Neural cell (in vitro differentiated cells): ENCODE results near the gene TNS4. TPM values are rescaled to one million over a fixed set of nuclear protein-coding genes. Genes with fewer than 3 reads are reported as not detected.

Experiments
- H2AFZ ChIP-seq: fragments of 200-600, 300-800 bp; sonication (generic), shearing (Covaris generic); 2 replicates; pipeline ENCODE4 v1.6.0; 2014; ENCODE audit warnings: low read depth, mild to moderate bottlenecking, antibody characterized with exemption, low read length, moderate library complexity
- H3F3A ChIP-seq: fragments of 200-600 bp; shearing (Covaris generic); 2 replicates; pipeline ENCODE4 v1.6.1; 2016; ENCODE audit warnings: mild to moderate bottlenecking, moderate library complexity, mixed read lengths, antibody characterized with exemption, low read length; ENCODE audit not compliant: insufficient read depth, poor library complexity, severe bottlenecking
- H3K27ac ChIP-seq: fragments of 200-600, 300-800 bp; sonication (generic), shearing (Covaris generic); 2 replicates; pipeline ENCODE4 v1.5.1; 2014; ENCODE audit warnings: mild to moderate bottlenecking, low read length, moderate library complexity
- H3K27me3 ChIP-seq: fragments of 300-800, 200-600 bp; sonication (generic), shearing (Covaris generic); 2 replicates; pipeline ENCODE4 v1.6.0; 2014; ENCODE audit warnings: mild to moderate bottlenecking, low read depth, low read length, moderate library complexity; ENCODE audit not compliant: insufficient read depth
- H3K36me3 ChIP-seq: fragments of 300-800, 200-600 bp; sonication (generic), shearing (Covaris generic); 2 replicates; pipeline ENCODE4 v1.5.1; 2014; ENCODE audit warnings: mild to moderate bottlenecking, antibody characterized with exemption, low read length, moderate library complexity; ENCODE audit not compliant: insufficient read depth
- H3K4me2 ChIP-seq: fragments of 300-800, 200-600 bp; sonication (generic), shearing (Covaris generic); 2 replicates; pipeline ENCODE4 v1.6.0; 2014; ENCODE audit warnings: mild to moderate bottlenecking, low read length
- H3K4me3 ChIP-seq: fragments of 300-800, 200-600 bp; sonication (generic), shearing (Covaris generic); 2 replicates; pipeline ENCODE4 v1.5.1; 2014; ENCODE audit warnings: mild to moderate bottlenecking, low read length, moderate library complexity
- H3K79me2 ChIP-seq: fragments of 200-600 bp; shearing (Covaris generic); replicated peaks from 2 replicates; pipeline ENCODE4 v1.6.0; 2014; ENCODE audit warnings: mild to moderate bottlenecking, low read length, moderate library complexity; ENCODE audit not compliant: insufficient read depth
- H3K9ac ChIP-seq: fragments of 300-800, 200-600 bp; sonication (generic), shearing (Covaris generic); 2 replicates; pipeline ENCODE4 v1.6.1; 2016; ENCODE audit warnings: mild to moderate bottlenecking, low read length, mixed read lengths
- H3K9me2 ChIP-seq: fragments of 200-600 bp; shearing (Covaris generic); 2 replicates; pipeline ENCODE4 v1.6.1; 2016; ENCODE audit warnings: mild to moderate bottlenecking, low read length, mixed read lengths; ENCODE audit not compliant: insufficient read depth
- H3K9me3 ChIP-seq: fragments of 200-600, 300-800 bp; sonication (generic), shearing (Covaris generic); 2 replicates; pipeline ENCODE4 v1.6.1; 2016; ENCODE audit warnings: mild to moderate bottlenecking, mixed run types, low read length, moderate library complexity, mixed read lengths
- H4K20me1 ChIP-seq: fragments of 200-600 bp; shearing (Covaris generic); 2 replicates; pipeline ENCODE4 v1.6.1; 2016; ENCODE audit warnings: mild to moderate bottlenecking, mixed run types; ENCODE audit not compliant: insufficient read depth
- EP300 ChIP-seq: fragments of 450-650 bp; conservative IDR thresholded peaks from 2 replicates; pipeline ENCODE4 v1.6.1; 2014; ENCODE audit warnings: antibody characterized with exemption, mild to moderate bottlenecking, moderate library complexity; ENCODE audit not compliant: poor library complexity, severe bottlenecking
- EZH2 ChIP-seq: fragments of 200-600, 300-800 bp; shearing (Covaris generic), sonication (generic); IDR thresholded peaks from 2 replicates; pipeline ENCODE4 v1.6.1; 2014; ENCODE audit warnings: antibody characterized with exemption, low read length, borderline replicate concordance, mild to moderate bottlenecking; ENCODE audit not compliant: insufficient read depth, poor library complexity, severe bottlenecking
- MXI1 ChIP-seq: fragments of 450-650 bp; conservative IDR thresholded peaks from 2 replicates; pipeline ENCODE4 v1.6.1; 2014; ENCODE audit warnings: antibody characterized with exemption, mild to moderate bottlenecking; ENCODE audit not compliant: poor library complexity, severe bottlenecking
- POLR2AphosphoS5 ChIP-seq: IDR thresholded peaks from 2 replicates; pipeline ENCODE4 v1.6.1; 2012
- RAD21 ChIP-seq: fragments of 450-650 bp; conservative IDR thresholded peaks from 2 replicates; pipeline ENCODE4 v1.6.1; 2014; ENCODE audit warnings: antibody characterized with exemption, mild to moderate bottlenecking, moderate library complexity
- SMC3 ChIP-seq: fragments of 450-650 bp; conservative IDR thresholded peaks from 2 replicates; pipeline ENCODE4 v1.6.1; 2014; ENCODE audit warnings: antibody characterized with exemption, mild to moderate bottlenecking, moderate library complexity; ENCODE audit not compliant: poor library complexity
- TAF1 ChIP-seq: IDR thresholded peaks from 2 replicates; pipeline ENCODE4 v1.6.1; 2012; ENCODE audit warnings: low read depth
- polyA plus RNA-seq: library from polyadenylated mRNA; depleted of rRNA; stranded (reverse); fragments of >200 nt; gene quantifications from 2 replicates; pipeline ENCODE4 v1.2.3, GENCODE V29; 2014
- TF ChIP-seq, protein P1 (sequence below): IDR thresholded peaks from 2 replicates; pipeline ENCODE4 v1.6.1; 2012; ENCODE audit warnings: borderline replicate concordance
- TF ChIP-seq, protein P2 (sequence below): fragments of 450-650 bp; IDR thresholded peaks from 2 replicates; pipeline ENCODE4 v1.5.1; 2014; ENCODE audit warnings: antibody characterized with exemption, mild to moderate bottlenecking, moderate library complexity; ENCODE audit not compliant: poor library complexity, severe bottlenecking

TNS4 gene
- polyA plus RNA-seq, 1 donor from 2014 or later, result not detected

DNA sequence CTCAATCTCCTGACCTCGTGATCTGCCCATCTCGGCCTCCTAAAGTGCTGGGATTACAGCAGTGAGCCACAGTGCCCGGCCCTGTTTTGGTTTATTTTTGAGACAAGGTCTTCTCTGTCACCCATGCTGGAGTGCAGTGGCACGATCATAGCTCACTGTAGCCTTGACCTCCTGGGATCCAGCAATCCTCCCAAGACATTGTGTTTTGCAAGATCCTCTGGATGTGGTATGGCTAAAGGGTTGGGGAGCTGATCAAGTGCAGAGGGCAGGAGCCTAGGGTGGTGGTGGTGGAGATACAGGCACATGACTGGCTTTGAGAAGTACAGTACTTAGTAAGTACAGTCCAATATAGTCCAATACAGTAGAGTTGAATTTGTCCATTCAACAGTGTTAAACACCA lies 16.6 kb upstream of the TNS4 start:
- Histone ChIP-seq H3K36me3 (no peaks in the 10 kb centered on the region), H3K27me3 (no peaks in the 10 kb centered on the region), H3K27ac (no peak overlapping the region), H3K9ac (no peak overlapping the region), H3K9me3 (no peaks in the 10 kb centered on the region), H4K20me1 (no peaks in the 10 kb centered on the region), H3K9me2 (no peaks in the 10 kb centered on the region), H3K4me2 (no peak overlapping the region), H3K79me2 (no peaks in the 10 kb centered on the region), H2AFZ (no peak overlapping the region), H3F3A (no peaks in the 10 kb centered on the region), H3K4me3 (no peak overlapping the region)
- TF ChIP-seq SMC3 (no peak), EZH2 (no peak), POLR2AphosphoS5 (no peak), RAD21 (no peak), MXI1 (no peak)
- TF ChIP-seq, protein P1, sequence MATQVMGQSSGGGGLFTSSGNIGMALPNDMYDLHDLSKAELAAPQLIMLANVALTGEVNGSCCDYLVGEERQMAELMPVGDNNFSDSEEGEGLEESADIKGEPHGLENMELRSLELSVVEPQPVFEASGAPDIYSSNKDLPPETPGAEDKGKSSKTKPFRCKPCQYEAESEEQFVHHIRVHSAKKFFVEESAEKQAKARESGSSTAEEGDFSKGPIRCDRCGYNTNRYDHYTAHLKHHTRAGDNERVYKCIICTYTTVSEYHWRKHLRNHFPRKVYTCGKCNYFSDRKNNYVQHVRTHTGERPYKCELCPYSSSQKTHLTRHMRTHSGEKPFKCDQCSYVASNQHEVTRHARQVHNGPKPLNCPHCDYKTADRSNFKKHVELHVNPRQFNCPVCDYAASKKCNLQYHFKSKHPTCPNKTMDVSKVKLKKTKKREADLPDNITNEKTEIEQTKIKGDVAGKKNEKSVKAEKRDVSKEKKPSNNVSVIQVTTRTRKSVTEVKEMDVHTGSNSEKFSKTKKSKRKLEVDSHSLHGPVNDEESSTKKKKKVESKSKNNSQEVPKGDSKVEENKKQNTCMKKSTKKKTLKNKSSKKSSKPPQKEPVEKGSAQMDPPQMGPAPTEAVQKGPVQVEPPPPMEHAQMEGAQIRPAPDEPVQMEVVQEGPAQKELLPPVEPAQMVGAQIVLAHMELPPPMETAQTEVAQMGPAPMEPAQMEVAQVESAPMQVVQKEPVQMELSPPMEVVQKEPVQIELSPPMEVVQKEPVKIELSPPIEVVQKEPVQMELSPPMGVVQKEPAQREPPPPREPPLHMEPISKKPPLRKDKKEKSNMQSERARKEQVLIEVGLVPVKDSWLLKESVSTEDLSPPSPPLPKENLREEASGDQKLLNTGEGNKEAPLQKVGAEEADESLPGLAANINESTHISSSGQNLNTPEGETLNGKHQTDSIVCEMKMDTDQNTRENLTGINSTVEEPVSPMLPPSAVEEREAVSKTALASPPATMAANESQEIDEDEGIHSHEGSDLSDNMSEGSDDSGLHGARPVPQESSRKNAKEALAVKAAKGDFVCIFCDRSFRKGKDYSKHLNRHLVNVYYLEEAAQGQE, result no peak

DNA sequence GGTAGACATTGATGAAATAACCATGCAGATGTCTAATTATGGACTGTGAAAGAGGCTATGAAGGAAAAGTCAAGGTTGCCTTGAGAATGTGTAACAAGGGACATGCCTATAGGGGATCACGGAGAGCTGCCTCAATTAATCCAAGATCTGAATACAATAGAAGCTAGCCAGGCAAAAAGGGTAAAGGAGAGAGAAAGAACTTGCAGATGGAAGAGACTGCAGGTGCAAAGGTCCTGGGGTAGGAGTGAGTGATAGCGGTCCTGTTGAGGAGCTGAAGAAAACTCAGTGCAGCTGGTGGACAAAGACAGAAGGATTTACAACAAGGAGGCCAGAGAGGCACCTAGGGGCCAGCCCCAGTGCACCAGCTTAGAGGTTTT lies 15.9 kb upstream of the TNS4 start:
- no peak overlapping the region for H3K27ac ChIP-seq
- H3K36me3 ChIP-seq, result no peaks in the 10 kb centered on the region
- TF ChIP-seq EZH2 (no peak), MXI1 (no peak), RAD21 (no peak), EP300 (no peak), POLR2AphosphoS5 (no peak), SMC3 (no peak), TAF1 (no peak)
- TF ChIP-seq, protein P2, sequence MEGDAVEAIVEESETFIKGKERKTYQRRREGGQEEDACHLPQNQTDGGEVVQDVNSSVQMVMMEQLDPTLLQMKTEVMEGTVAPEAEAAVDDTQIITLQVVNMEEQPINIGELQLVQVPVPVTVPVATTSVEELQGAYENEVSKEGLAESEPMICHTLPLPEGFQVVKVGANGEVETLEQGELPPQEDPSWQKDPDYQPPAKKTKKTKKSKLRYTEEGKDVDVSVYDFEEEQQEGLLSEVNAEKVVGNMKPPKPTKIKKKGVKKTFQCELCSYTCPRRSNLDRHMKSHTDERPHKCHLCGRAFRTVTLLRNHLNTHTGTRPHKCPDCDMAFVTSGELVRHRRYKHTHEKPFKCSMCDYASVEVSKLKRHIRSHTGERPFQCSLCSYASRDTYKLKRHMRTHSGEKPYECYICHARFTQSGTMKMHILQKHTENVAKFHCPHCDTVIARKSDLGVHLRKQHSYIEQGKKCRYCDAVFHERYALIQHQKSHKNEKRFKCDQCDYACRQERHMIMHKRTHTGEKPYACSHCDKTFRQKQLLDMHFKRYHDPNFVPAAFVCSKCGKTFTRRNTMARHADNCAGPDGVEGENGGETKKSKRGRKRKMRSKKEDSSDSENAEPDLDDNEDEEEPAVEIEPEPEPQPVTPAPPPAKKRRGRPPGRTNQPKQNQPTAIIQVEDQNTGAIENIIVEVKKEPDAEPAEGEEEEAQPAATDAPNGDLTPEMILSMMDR, result no peak
- TF ChIP-seq, protein P1, result no peak
- H3K4me2 ChIP-seq, result no peak overlapping the region
- H3K79me2 ChIP-seq, result no peaks in the 10 kb centered on the region
- H3K9me3 ChIP-seq, result no peaks in the 10 kb centered on the region
- no peaks in the 10 kb centered on the region for H3K27me3 ChIP-seq
- no peak overlapping the region for H3K9ac ChIP-seq
- H2AFZ ChIP-seq, result no peak overlapping the region
- H3K4me3 ChIP-seq, result no peak overlapping the region
- H4K20me1 ChIP-seq, result no peaks in the 10 kb centered on the region
- no peaks in the 10 kb centered on the region for H3K9me2 ChIP-seq
- no peaks in the 10 kb centered on the region for H3F3A ChIP-seq
